ENCODE results near the gene ANO3.

DNA sequence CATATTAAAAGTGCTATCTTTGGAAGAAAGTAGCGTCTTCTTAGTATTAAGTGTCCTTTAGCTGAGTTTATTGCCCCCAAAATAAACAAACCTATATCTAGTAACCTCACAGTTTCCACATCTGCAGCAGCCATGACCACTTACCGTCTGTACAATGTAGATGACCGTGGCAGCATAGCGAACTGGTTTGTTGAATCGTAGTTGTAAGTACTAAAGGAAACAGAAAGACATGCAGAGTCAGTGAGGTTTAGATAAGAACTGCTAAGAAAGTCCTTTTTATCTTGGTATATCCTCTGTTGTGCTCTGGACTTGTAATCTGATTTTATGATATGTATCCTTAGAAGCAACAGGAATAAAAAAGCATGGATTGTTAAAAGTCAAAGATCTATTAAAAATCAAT is 380.6 kb downstream of the ANO3 start:
- TF ChIP-seq POLR2A (IDR thresholded peaks at IDR 0.05; ENCODE audit: low read depth, low read length) (no peak), POLR2AphosphoS5 (IDR thresholded peaks at IDR 0.05; ENCODE audit: low read depth, low read length) (no peak)

Measured in GM12892 (cell line).